Peyer's patch (tissue), 4 donors: ENCODE results near the gene USP17L28. TPM values are rescaled to one million over a fixed set of nuclear protein-coding genes. Genes with fewer than 3 reads are reported as not detected.
"Not testable (repeated sequence)": the region's sequence is repeated elsewhere in the genome, so short reads cannot be mapped to it uniquely, and the experiment has no call there.

ENCODE experiments used
- DNase-seq, 3 donors: peaks; one replicate each; pipeline ENCODE4 v3.0.0-alpha.2; 2017 to 2019
- H3K27ac ChIP-seq, 4 donors: fragments of 200-600 bp; sonication (generic); one replicate each; pipeline ENCODE4 v1.5.1; 2016 to 2019
- H3K27me3 ChIP-seq, 2 donors: fragments of 200-600 bp; sonication (generic); one replicate each; pipeline ENCODE4 v1.5.1; 2019
- H3K36me3 ChIP-seq, 3 donors: fragments of 200-600 bp; sonication (generic); one replicate each; pipeline ENCODE4 v1.5.1; 2016 to 2019
- H3K4me1 ChIP-seq, 4 donors: fragments of 200-600 bp; sonication (generic); one replicate each; pipeline ENCODE4 v1.5.1; 2016 to 2019
- H3K4me3 ChIP-seq, 4 donors: fragments of 200-600 bp; sonication (generic); 1 replicate in 3 of 4; 2 replicates in 1 of 4; pipeline ENCODE4 v1.5.1; 2016 to 2019; ENCODE audit warnings: mild to moderate bottlenecking in 1 of 4
- H3K9me3 ChIP-seq, 4 donors: fragments of 200-600 bp; sonication (generic); one replicate each; pipeline ENCODE4 v1.5.1; 2016 to 2019; ENCODE audit warnings: mild to moderate bottlenecking in 1 of 4
- POLR2A ChIP-seq, 2 donors: fragments of 450-650 bp; IDR thresholded peaks; one replicate each; pipeline ENCODE4 v1.5.1; 2017; ENCODE audit warnings: antibody characterized with exemption in 2 of 2, mild to moderate bottlenecking in 2 of 2, moderate library complexity in 2 of 2
- total RNA-seq, 4 donors: library from RNA; depleted of rRNA; stranded (reverse); fragments of >200 nt; gene quantifications; one replicate each; pipeline ENCODE4 v1.1.0, GENCODE V29; 2016
- TF ChIP-seq, protein P1 (sequence below), 6 experiments: fragments of 450-650 bp in 4 of 6; fragments of 200-600 bp in 2 of 6; sonication (generic) in 1 of 6; IDR thresholded peaks; one replicate each; pipeline ENCODE4 v1.5.1; 2017 to 2019; ENCODE audit warnings: antibody characterized with exemption in 6 of 6, mild to moderate bottlenecking in 3 of 6, moderate library complexity in 1 of 6

Gene USP17L28
- total RNA-seq, 4 donors from 2014 or later, result not detected

GRCh38 chr4:9381012-9381534 lies 32.4 kb downstream of the USP17L28 start:
- not testable (repeated sequence) for H3K27me3 ChIP-seq, H3K4me1 ChIP-seq, H3K36me3 ChIP-seq, H3K9me3 ChIP-seq, H3K27ac ChIP-seq
- peak overlapping the region; percentile 17 to 50 (median 38) for H3K4me3 ChIP-seq
- DNase-seq, result peak; percentile 32 to 82 (median 48)
- TF ChIP-seq, protein P1, sequence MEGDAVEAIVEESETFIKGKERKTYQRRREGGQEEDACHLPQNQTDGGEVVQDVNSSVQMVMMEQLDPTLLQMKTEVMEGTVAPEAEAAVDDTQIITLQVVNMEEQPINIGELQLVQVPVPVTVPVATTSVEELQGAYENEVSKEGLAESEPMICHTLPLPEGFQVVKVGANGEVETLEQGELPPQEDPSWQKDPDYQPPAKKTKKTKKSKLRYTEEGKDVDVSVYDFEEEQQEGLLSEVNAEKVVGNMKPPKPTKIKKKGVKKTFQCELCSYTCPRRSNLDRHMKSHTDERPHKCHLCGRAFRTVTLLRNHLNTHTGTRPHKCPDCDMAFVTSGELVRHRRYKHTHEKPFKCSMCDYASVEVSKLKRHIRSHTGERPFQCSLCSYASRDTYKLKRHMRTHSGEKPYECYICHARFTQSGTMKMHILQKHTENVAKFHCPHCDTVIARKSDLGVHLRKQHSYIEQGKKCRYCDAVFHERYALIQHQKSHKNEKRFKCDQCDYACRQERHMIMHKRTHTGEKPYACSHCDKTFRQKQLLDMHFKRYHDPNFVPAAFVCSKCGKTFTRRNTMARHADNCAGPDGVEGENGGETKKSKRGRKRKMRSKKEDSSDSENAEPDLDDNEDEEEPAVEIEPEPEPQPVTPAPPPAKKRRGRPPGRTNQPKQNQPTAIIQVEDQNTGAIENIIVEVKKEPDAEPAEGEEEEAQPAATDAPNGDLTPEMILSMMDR (IDR thresholded peaks at IDR 0.05), result peak in 4 of 6 experiments; percentile 42 to 65 (median 54)

GRCh38 chr4:9384126-9384525 lies 35.4 kb downstream of the USP17L28 start:
- H3K4me3 ChIP-seq, result no peak overlapping the region
- no peaks in the 10 kb centered on the region for H3K36me3 ChIP-seq
- no peaks in the 10 kb centered on the region for H3K4me1 ChIP-seq
- TF ChIP-seq, protein P1 (IDR thresholded peaks at IDR 0.05), result no peak
- TF ChIP-seq POLR2A (IDR thresholded peaks at IDR 0.05), result no peak
- DNase-seq, result no peak
- no peak overlapping the region for H3K27ac ChIP-seq
- no peaks in the 10 kb centered on the region for H3K9me3 ChIP-seq
- H3K27me3 ChIP-seq, result no peaks in the 10 kb centered on the region

- H3K4me1 ChIP-seq, result not testable (repeated sequence)
Observed at GRCh38 chr4:9389001-9389400, 40.3 kb downstream of the USP17L28 start.

More at GRCh38 chr4:9389001-9389400, 40.3 kb downstream of the USP17L28 start:
- H3K36me3 ChIP-seq, H3K9me3 ChIP-seq, H3K4me3 ChIP-seq, H3K27ac ChIP-seq, DNase-seq, H3K27me3 ChIP-seq: not testable (repeated sequence)

Other genes with a start within 250 kb of the USP17L28 start
- gene FAM90A26, start 178.5 kb upstream of the USP17L28 start, total RNA-seq, result not detected
- not detected for gene USP17L10, start 138.2 kb upstream of the USP17L28 start, total RNA-seq
- not detected for gene USP17L11, start 133.5 kb upstream of the USP17L28 start, total RNA-seq
- not detected for gene USP17L12, start 128.7 kb upstream of the USP17L28 start, total RNA-seq
- gene USP17L13, start 124.0 kb upstream of the USP17L28 start, total RNA-seq, result not detected
- not detected for gene USP17L15, start 114.5 kb upstream of the USP17L28 start, total RNA-seq
- gene USP17L17, start 105.0 kb upstream of the USP17L28 start, total RNA-seq, result not detected
- not detected for gene USP17L18, start 100.3 kb upstream of the USP17L28 start, total RNA-seq
- not detected for gene USP17L19, start 95.5 kb upstream of the USP17L28 start, total RNA-seq
- gene USP17L20, start 90.8 kb upstream of the USP17L28 start, total RNA-seq, result not detected
- gene USP17L21, start 86.0 kb upstream of the USP17L28 start, total RNA-seq, result not detected
- not detected for gene USP17L22, start 81.3 kb upstream of the USP17L28 start, total RNA-seq
- gene USP17L24, start 23.7 kb upstream of the USP17L28 start, total RNA-seq, result not detected
- gene USP17L25, start 19.0 kb upstream of the USP17L28 start, total RNA-seq, result not detected
- gene USP17L26, start 14.2 kb upstream of the USP17L28 start, total RNA-seq, result not detected
- not detected for gene USP17L5, start 9.5 kb upstream of the USP17L28 start, total RNA-seq
- not detected for gene USP17L27, start 4.7 kb upstream of the USP17L28 start, total RNA-seq
- not detected for gene USP17L29, start 4.7 kb downstream of the USP17L28 start, total RNA-seq
- not detected for gene USP17L30, start 14.2 kb downstream of the USP17L28 start, total RNA-seq
- gene DEFB131A, start 95.5 kb downstream of the USP17L28 start, total RNA-seq, result not detected